ENCODE results near the gene GFER. TPM values are rescaled to one million over a fixed set of nuclear protein-coding genes. Genes with fewer than 3 reads are reported as not detected.

Gene GFER
- total and polyA plus RNA-seq, 10 of the 15 experiments (the other 5 are each of a cell fraction or from before 2014, with no cell fraction given): 2.4 to 57.7 (median 31.3) TPM

DNA sequence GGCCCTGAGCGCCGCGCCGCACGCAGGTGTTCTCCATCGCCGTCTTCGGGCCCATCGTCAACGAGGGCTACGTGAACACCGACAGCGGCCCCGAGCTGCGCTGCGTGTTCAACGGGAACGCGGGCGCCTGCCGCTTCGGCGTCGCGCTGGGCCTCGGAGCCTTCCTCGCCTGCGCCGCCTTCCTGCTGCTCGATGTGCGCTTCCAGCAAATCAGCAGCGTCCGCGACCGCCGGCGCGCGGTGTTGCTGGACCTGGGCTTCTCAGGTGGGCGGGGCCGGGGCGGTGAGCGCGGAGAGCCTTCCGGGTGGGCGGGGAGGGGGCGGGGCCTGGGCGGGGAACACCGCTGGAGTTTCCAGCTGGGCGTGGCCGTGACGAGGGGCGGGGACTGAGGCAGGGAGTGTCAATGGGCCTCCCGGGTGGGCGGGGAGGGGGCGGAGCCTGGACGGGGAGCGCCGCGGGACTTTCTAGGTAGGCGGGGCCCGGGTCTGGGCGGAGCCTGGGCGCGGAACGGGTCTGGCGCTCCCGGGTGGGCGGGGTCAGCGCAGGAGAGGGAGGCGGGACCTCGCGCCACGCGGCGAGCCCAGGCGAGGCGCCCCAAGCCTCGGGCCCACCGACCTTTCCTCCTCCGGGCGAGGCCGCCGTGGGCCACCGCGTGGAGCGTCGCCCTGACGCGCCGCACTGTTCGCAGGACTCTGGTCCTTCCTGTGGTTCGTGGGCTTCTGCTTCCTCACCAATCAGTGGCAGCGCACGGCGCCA lies 8.1 kb downstream of the GFER start (continued):
- TF ChIP-seq, protein P1, sequence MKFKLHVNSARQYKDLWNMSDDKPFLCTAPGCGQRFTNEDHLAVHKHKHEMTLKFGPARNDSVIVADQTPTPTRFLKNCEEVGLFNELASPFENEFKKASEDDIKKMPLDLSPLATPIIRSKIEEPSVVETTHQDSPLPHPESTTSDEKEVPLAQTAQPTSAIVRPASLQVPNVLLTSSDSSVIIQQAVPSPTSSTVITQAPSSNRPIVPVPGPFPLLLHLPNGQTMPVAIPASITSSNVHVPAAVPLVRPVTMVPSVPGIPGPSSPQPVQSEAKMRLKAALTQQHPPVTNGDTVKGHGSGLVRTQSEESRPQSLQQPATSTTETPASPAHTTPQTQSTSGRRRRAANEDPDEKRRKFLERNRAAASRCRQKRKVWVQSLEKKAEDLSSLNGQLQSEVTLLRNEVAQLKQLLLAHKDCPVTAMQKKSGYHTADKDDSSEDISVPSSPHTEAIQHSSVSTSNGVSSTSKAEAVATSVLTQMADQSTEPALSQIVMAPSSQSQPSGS (IDR thresholded peaks at IDR 0.05; ENCODE audit: low read length): no peak
- peak; percentile 78 for TF ChIP-seq RELA (IDR thresholded peaks at IDR 0.05; ENCODE audit: borderline replicate concordance, partially characterized antibody)
- TF ChIP-seq HDAC2 (IDR thresholded peaks at IDR 0.05): no peak
- TF ChIP-seq, protein P2, sequence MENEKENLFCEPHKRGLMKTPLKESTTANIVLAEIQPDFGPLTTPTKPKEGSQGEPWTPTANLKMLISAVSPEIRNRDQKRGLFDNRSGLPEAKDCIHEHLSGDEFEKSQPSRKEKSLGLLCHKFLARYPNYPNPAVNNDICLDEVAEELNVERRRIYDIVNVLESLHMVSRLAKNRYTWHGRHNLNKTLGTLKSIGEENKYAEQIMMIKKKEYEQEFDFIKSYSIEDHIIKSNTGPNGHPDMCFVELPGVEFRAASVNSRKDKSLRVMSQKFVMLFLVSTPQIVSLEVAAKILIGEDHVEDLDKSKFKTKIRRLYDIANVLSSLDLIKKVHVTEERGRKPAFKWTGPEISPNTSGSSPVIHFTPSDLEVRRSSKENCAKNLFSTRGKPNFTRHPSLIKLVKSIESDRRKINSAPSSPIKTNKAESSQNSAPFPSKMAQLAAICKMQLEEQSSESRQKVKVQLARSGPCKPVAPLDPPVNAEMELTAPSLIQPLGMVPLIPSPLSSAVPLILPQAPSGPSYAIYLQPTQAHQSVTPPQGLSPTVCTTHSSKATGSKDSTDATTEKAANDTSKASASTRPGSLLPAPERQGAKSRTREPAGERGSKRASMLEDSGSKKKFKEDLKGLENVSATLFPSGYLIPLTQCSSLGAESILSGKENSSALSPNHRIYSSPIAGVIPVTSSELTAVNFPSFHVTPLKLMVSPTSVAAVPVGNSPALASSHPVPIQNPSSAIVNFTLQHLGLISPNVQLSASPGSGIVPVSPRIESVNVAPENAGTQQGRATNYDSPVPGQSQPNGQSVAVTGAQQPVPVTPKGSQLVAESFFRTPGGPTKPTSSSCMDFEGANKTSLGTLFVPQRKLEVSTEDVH (IDR thresholded peaks at IDR 0.05; ENCODE audit: low read depth, partially characterized antibody): no peak
- TF ChIP-seq FOS (IDR thresholded peaks at IDR 0.05; ENCODE audit: borderline replicate concordance, extremely low read depth, insufficient read length): no peak

DNA sequence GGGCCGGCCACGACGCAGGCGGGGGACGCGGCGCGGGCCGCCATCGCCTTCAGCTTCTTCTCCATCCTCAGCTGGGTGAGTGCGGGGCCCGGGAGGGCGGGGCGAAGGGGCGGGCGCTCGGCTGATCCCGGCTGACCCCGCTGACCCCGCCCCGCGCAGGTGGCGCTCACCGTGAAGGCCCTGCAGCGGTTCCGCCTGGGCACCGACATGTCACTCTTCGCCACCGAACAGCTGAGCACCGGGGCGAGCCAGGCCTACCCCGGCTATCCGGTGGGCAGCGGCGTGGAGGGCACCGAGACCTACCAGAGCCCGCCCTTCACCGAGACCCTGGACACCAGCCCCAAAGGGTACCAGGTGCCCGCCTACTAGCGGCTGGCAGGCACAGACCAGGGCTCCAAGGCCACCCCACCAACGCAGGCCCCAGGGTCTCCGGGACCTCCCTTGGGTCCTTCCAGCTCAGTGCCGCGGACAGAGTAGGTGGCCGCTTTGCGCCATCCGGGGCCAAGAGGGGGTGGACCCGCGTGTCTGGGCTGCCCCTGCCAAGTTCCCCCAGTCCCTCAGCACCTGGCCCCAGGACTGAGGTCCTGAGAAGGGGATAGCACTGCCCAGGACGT lies 8.8 kb downstream of the GFER start:
- DNase-seq (ENCODE audit: low read depth, low spot score) (no peak), FAIRE-seq (no peak), ATAC-seq (no peak)
- H3K4me3 ChIP-seq: no peak overlapping the region
- peaks cover 1 to 3% of the 10 kb centered on the region in 2 experiments; a peak in 3 of 4 replicates for H3K36me3 ChIP-seq (ENCODE audit: control insufficient read depth in 2 of 2, insufficient read depth in 2 of 2, low read length in 1 of 2)
- no peaks in the 10 kb centered on the region for H3K27me3 ChIP-seq (replicated peaks in 1 of 2; ENCODE audit: control insufficient read depth in 2 of 2, insufficient read depth in 2 of 2, low read length in 1 of 2)
- WGBS (ENCODE audit: insufficient coverage, insufficient replicate concordance, low lambda C conversion rate, missing lambda C conversion rate): 98% methylated on average over 37 of the region's 50 CpGs
- CTCF ChIA-PET: interaction anchor here (6.5 kb wide), 1 partner anchor 11 kb away, joined by 54 read pairs; no protein-coding TSS in a partner anchor
- H4K20me1 ChIP-seq (ENCODE audit: control insufficient read depth, insufficient read depth): no peaks in the 10 kb centered on the region
- no peaks in the 10 kb centered on the region for H3K79me2 ChIP-seq (ENCODE audit: control insufficient read depth, insufficient read depth, low read length)
- 0 out of 2 replicates have a peak, but pooled peaks have one; percentile 4 for TF ChIP-seq YY1 (IDR thresholded peaks at IDR 0.05; ENCODE audit: low read depth, low read length)
- TF ChIP-seq GATAD2B (conservative IDR thresholded peaks at IDR 0.05; ENCODE audit: low read depth): peak; percentile 2; the same call in 1 of the 2 replicates
- TF ChIP-seq, protein P3, sequence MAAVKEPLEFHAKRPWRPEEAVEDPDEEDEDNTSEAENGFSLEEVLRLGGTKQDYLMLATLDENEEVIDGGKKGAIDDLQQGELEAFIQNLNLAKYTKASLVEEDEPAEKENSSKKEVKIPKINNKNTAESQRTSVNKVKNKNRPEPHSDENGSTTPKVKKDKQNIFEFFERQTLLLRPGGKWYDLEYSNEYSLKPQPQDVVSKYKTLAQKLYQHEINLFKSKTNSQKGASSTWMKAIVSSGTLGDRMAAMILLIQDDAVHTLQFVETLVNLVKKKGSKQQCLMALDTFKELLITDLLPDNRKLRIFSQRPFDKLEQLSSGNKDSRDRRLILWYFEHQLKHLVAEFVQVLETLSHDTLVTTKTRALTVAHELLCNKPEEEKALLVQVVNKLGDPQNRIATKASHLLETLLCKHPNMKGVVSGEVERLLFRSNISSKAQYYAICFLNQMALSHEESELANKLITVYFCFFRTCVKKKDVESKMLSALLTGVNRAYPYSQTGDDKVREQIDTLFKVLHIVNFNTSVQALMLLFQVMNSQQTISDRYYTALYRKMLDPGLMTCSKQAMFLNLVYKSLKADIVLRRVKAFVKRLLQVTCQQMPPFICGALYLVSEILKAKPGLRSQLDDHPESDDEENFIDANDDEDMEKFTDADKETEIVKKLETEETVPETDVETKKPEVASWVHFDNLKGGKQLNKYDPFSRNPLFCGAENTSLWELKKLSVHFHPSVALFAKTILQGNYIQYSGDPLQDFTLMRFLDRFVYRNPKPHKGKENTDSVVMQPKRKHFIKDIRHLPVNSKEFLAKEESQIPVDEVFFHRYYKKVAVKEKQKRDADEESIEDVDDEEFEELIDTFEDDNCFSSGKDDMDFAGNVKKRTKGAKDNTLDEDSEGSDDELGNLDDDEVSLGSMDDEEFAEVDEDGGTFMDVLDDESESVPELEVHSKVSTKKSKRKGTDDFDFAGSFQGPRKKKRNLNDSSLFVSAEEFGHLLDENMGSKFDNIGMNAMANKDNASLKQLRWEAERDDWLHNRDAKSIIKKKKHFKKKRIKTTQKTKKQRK (IDR thresholded peaks at IDR 0.05; ENCODE audit: low read depth, low read length): no peak
- no peak for TF ChIP-seq SUZ12 (IDR thresholded peaks at IDR 0.05; ENCODE audit: unreplicated experiment)
- 0 out of 2 replicates have a peak, but pooled peaks have one; percentile 4 for TF ChIP-seq DPF2 (IDR thresholded peaks at IDR 0.05)
- TF ChIP-seq ZNF384 (IDR thresholded peaks at IDR 0.05; ENCODE audit: borderline replicate concordance, low read depth, low read length): no peak
- TF ChIP-seq NR2F1 (conservative IDR thresholded peaks at IDR 0.05): 0 out of 2 replicates have a peak, but pooled peaks have one; percentile 39
- TF ChIP-seq CBX5 (IDR thresholded peaks at IDR 0.05; ENCODE audit: low read depth): no peak
- RAD21 ChIA-PET (ENCODE audit: unreplicated experiment): interaction anchor here (0.9 kb wide), 1 partner anchor 11 kb away, joined by 4 read pairs; no protein-coding TSS in a partner anchor
- no peak overlapping the region for H3K27ac ChIP-seq (ENCODE audit: control insufficient read depth, insufficient read depth)
- intact Hi-C loops (cut with micrococcal nuclease; ENCODE audit: unreplicated experiment) (no loop called here), in situ Hi-C loops (cut with MboI) (no loop called here)
- H2AFZ ChIP-seq (ENCODE audit: control insufficient read depth, low read depth, low read length): peak overlapping the region; percentile 53
- SMC1A ChIA-PET (ENCODE audit: uncharacterized antibody, unreplicated experiment): no interaction called here
- no TSS peak for BruUV-seq (replicated peaks)
- H3K9ac ChIP-seq (ENCODE audit: control insufficient read depth, insufficient read depth, low read length): no peak overlapping the region
- peaks cover 26% of the 10 kb centered on the region for H3K4me1 ChIP-seq (ENCODE audit: control insufficient read depth, insufficient read depth, low read length)
- 0 out of 2 replicates have a peak overlapping the region, but pooled peaks have one; percentile 0 for H3K4me2 ChIP-seq (ENCODE audit: control insufficient read depth, insufficient read depth)
- POLR2A ChIA-PET: interaction anchor here (1.4 to 3.3 kb wide), 5 partner anchors 11 to 148 kb away, joined by 3 to 14 read pairs (median 13); partner anchors contain the start of genes RPS2 and TBL3
- peaks cover 1% of the 10 kb centered on the region; the same call in 1 of the 3 replicates for H3K9me3 ChIP-seq (replicated peaks; ENCODE audit: control insufficient read depth, insufficient read depth, low read length)
